ENCODE data around the gene TMEM95. TPM values are rescaled to one million over a fixed set of nuclear protein-coding genes. Genes with fewer than 3 reads are reported as not detected.

The TMEM95 gene
- total RNA-seq, 1 donor = not detected

GRCh38 chr17:7384489-7385081 is 29.6 kb downstream of the TMEM95 start:
- Histone ChIP-seq H3K36me3 (ENCODE audit: insufficient read depth, low read length) (peaks cover 9% of the 10 kb centered on the region), H2AFZ (ENCODE audit: low read length) (no peak overlapping the region), H3K4me3 (ENCODE audit: insufficient read depth, low read length) (no peak overlapping the region)

DNA sequence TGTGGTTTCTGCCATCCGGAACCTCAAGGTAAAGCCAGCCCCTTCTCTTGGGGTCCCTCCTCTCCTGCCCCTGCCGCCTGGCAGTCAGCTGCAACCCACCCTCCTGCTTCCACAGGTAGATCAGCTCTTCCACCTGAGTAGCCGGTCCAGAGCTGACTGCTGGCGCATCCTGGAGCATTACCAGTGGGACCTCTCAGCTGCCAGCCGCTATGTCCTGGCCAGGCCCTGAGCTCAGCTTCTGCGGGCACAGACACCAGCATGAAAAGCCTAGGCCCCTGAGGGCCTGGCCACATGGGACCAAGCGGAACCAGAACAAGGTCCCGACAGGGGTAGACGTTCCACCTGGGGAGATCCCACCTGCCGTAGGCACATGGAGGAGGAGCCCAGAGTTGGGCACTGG is 33.9 kb downstream of the TMEM95 start:
- no peak overlapping the region for H2AFZ ChIP-seq (ENCODE audit: low read length)
- no peak overlapping the region for H3K27ac ChIP-seq (ENCODE audit: low read depth, low read length)
- H3K4me1 ChIP-seq (ENCODE audit: insufficient read depth, low read length) = peaks cover 9% of the 10 kb centered on the region
- peak; percentile 41 for DNase-seq (ENCODE audit: insufficient read length, low spot score, missing footprints)
- H3K9me3 ChIP-seq (ENCODE audit: low read depth, low read length) = no peaks in the 10 kb centered on the region
- H3K36me3 ChIP-seq (ENCODE audit: insufficient read depth, low read length) = peaks cover 37% of the 10 kb centered on the region
- peaks cover 2% of the 10 kb centered on the region for H4K20me1 ChIP-seq (ENCODE audit: insufficient read depth, low read length)
- no peak overlapping the region for H3K4me2 ChIP-seq (ENCODE audit: insufficient read depth, low read length)
- H3K79me2 ChIP-seq (ENCODE audit: insufficient read depth, low read length) = peaks cover 5% of the 10 kb centered on the region
- TF ChIP-seq CTCF (IDR thresholded peaks at IDR 0.05; ENCODE audit: extremely low read depth, low read depth, low read length) = no peak
- no peak overlapping the region for H3K4me3 ChIP-seq (ENCODE audit: insufficient read depth, low read length)
- H3K27me3 ChIP-seq (ENCODE audit: insufficient read depth, low read length) = peaks cover 3% of the 10 kb centered on the region

More at GRCh38 chr17:7384489-7385081, 29.6 kb downstream of the TMEM95 start:
- peaks cover 3% of the 10 kb centered on the region for H3K4me1 ChIP-seq (ENCODE audit: insufficient read depth, low read length)
- no peak for DNase-seq (ENCODE audit: insufficient read length, low spot score, missing footprints)
- H3K27ac ChIP-seq (ENCODE audit: low read depth, low read length) = no peak overlapping the region
- TF ChIP-seq CTCF (IDR thresholded peaks at IDR 0.05; ENCODE audit: extremely low read depth, low read depth, low read length) = no peak
- H3K4me2 ChIP-seq (ENCODE audit: insufficient read depth, low read length) = peak overlapping the region; percentile 71
- H4K20me1 ChIP-seq (ENCODE audit: insufficient read depth, low read length) = peaks cover 2% of the 10 kb centered on the region
- peaks cover under 1% of the 10 kb centered on the region for H3K9me3 ChIP-seq (ENCODE audit: low read depth, low read length)
- H3K27me3 ChIP-seq (ENCODE audit: insufficient read depth, low read length) = peaks cover 44% of the 10 kb centered on the region
- H3K79me2 ChIP-seq (ENCODE audit: insufficient read depth, low read length) = no peaks in the 10 kb centered on the region

DNA sequence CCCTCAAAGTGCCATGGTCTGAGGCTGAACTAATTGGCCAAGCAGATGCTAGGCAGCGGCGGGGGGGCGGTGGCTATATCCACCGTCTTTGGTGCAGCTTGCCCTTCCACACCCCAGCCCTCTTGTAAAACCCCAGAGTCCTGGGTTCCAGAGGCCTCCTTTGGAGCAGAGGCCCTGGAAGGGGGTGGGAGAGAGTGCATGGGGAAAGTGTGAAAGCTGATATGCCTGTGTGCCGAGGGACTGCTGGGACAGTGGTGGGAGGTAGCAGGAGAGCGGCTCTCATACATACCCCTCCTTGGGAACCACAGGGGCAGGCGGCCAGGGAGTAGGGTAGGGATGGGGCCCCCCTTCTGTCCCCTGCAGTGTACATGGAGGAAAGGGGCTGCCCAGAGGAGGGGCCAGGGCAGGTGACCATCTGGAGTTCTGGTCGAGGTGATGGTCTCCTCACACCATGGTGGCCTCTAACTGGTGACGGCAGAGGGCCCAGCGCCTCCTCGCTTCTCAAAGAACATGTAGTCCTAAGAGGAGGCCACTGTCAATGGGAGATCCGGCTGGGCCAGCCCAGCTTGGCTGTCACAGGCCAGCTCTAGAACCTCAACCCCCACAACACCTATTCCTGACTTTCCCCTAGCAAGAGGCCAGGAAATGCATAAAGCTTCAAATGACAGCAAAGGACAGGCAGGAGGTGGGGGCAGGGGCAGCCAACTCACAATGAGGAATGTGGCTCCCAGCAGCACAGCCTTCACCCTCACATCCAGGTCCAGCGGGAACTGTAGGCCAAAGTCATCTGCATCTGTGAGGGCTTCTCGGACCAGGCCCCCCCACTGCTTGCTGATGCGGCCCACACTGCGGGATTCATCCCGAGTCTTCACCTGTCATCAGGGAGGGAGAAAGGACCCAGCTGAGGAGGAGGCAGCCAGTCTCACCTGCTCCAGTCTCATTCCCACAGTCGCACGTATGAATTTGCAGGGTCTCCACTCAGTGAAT is 35.3 kb downstream of the TMEM95 start:
- H3K79me2 ChIP-seq (ENCODE audit: insufficient read depth, low read length) = peaks cover 7% of the 10 kb centered on the region

More for the DNA sequence above, 35.3 kb downstream of the TMEM95 start:
- H3K4me1 ChIP-seq (ENCODE audit: insufficient read depth, low read length) = peaks cover 11% of the 10 kb centered on the region
- H4K20me1 ChIP-seq (ENCODE audit: insufficient read depth, low read length) = peaks cover 2% of the 10 kb centered on the region
- no peak overlapping the region for H3K27ac ChIP-seq (ENCODE audit: low read depth, low read length)
- H3K27me3 ChIP-seq (ENCODE audit: insufficient read depth, low read length) = no peaks in the 10 kb centered on the region
- no peaks in the 10 kb centered on the region for H3K9me3 ChIP-seq (ENCODE audit: low read depth, low read length)
- H2AFZ ChIP-seq (ENCODE audit: low read length) = no peak overlapping the region
- H3K36me3 ChIP-seq (ENCODE audit: insufficient read depth, low read length) = peaks cover 37% of the 10 kb centered on the region
- H3K4me3 ChIP-seq (ENCODE audit: insufficient read depth, low read length) = no peak overlapping the region
- no peak for TF ChIP-seq CTCF (IDR thresholded peaks at IDR 0.05; ENCODE audit: extremely low read depth, low read depth, low read length)
- DNase-seq (ENCODE audit: insufficient read length, low spot score, missing footprints) = peak; percentile 55
- H3K4me2 ChIP-seq (ENCODE audit: insufficient read depth, low read length) = no peak overlapping the region
